Nephron (organoid): Measurements from ENCODE around the gene ZGPAT.

Source experiments
- H3K27ac Mint-ChIP-seq, 3 experiments: 2 replicates each; pipeline ENCODE4 v1.8.0; 2020; ENCODE audit warnings: mixed read lengths in 3 of 3, mild to moderate bottlenecking in 2 of 3, moderate library complexity in 1 of 3
- H3K27me3 Mint-ChIP-seq: 2 replicates; pipeline ENCODE4 v1.8.0; 2021; ENCODE audit warnings: low read depth, mild to moderate bottlenecking, moderate library complexity, mixed read lengths
- H3K36me3 Mint-ChIP-seq: 2 replicates; pipeline ENCODE4 v1.8.0; 2020; ENCODE audit warnings: low read depth, mixed read lengths
- H3K4me1 Mint-ChIP-seq: 2 replicates; pipeline ENCODE4 v1.8.0; 2020; ENCODE audit warnings: mixed read lengths
- H3K4me3 Mint-ChIP-seq, 3 experiments: 2 replicates each; pipeline ENCODE4 v1.8.0; 2020; ENCODE audit warnings: mild to moderate bottlenecking in 3 of 3, mixed read lengths in 3 of 3, moderate library complexity in 2 of 3
- H3K9me3 Mint-ChIP-seq: 2 replicates; pipeline ENCODE4 v1.8.0; 2020; ENCODE audit warnings: mixed read lengths
- CTCF ChIP-seq, 3 experiments: fragments of 200-600 bp; sonication (generic); IDR thresholded peaks; one replicate each; pipeline ENCODE4 v1.5.0; 2021; ENCODE audit warnings: antibody characterized with exemption in 3 of 3; ENCODE audit not compliant: unreplicated experiment in 3 of 3

ZGPAT gene

DNA sequence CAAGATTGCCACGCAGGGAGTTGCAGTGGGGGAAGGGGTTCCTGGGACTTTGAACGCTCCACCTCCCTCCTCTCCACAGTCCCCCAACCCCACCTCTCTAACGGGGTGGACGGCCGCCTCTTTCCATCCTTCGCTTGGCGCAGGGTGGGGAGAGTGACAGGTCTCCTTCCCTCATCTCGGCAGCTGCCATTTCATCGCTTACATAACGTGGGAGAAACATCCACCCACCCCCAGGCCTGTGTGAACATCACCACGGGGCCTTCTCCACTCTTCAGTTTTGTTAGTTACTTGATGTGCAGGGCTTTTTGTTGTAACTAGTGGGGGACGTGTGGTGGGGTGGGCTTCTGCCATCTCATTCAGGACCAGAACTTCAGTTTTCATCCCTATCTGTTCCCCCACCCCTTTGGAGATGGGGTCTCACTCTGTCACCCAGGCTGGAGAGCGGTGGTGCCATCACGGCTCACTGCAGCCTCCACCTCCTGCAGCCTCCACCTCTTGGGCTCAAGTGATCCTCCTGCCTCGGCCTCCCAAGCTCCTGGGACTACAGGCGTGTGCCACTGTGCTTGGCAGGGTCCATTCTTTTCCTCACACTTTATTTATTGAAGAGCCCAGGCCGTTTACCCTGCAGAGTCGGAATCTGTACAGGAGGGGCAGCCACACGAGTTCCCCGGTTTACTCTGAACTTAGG is 32.0 kb upstream of the ZGPAT start:
- Mint-ChIP-seq H3K36me3 (peaks cover 29% of the 10 kb centered on the region), H3K27ac (no peak overlapping the region), H3K27me3 (no peaks in the 10 kb centered on the region), H3K4me1 (no peaks in the 10 kb centered on the region), H3K9me3 (no peaks in the 10 kb centered on the region), H3K4me3 (no peak overlapping the region)
- TF ChIP-seq CTCF (IDR thresholded peaks at IDR 0.05; ENCODE audit: unreplicated experiment in 3 of 3), result no peak

- Mint-ChIP-seq H3K27ac (peak overlapping the region in 2 of 3 experiments; percentile 63 to 71), H3K4me3 (no peak overlapping the region), H3K4me1 (no peaks in the 10 kb centered on the region), H3K9me3 (no peaks in the 10 kb centered on the region), H3K27me3 (no peaks in the 10 kb centered on the region), H3K36me3 (peaks cover 29% of the 10 kb centered on the region)
- TF ChIP-seq CTCF (IDR thresholded peaks at IDR 0.05; ENCODE audit: unreplicated experiment in 3 of 3), result no peak
Measured at GRCh38 chr20:63678071-63678470, 29.8 kb upstream of the ZGPAT start.

DNA sequence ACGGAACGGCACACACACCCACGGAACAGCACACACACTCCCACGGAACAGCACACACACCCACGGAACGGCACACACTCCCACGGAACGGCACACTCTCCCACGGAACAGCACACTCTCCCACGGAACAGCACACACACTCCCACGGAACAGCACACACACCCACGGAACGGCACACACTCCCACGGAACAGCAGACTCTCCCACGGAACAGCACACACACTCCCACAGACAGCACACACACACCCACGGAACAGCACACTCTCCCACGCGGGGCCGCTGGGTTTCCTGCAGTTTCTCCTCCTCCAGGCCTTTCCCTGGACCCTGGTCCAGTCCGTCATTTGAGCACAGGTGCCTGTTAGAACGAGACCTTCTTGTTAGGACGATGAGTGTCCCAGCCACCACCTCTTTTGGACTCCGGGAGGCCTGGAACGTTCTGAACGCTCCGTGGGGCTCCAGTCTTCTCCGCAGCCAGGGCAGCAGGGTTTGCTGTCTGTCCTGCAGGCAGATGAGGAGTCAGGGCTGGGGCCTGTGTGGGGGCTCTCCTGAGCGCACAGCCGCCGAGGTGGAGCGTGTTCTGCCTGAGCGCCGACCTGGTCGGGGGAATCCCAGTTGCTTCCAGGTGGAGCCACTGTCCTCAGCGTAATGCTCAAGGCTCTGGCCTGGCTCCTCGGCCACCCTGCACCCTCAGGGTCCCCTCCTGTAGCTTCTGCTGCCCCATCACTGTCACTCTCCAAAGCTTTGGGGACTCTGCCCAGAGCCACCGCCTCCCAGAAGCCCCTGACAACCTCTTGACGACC is 29.0 kb upstream of the ZGPAT start:
- Mint-ChIP-seq H3K4me1 (no peaks in the 10 kb centered on the region), H3K27ac (peak overlapping the region in 2 of 3 experiments; percentile 63 to 71), H3K4me3 (peak overlapping the region in 1 of 3 experiments; percentile 27), H3K36me3 (peaks cover 30% of the 10 kb centered on the region), H3K27me3 (no peaks in the 10 kb centered on the region), H3K9me3 (no peaks in the 10 kb centered on the region)
- no peak for TF ChIP-seq CTCF (IDR thresholded peaks at IDR 0.05; ENCODE audit: unreplicated experiment in 3 of 3)

- Mint-ChIP-seq H3K27ac (no peak overlapping the region), H3K36me3 (peaks cover 30% of the 10 kb centered on the region), H3K4me3 (no peak overlapping the region), H3K4me1 (no peaks in the 10 kb centered on the region), H3K9me3 (no peaks in the 10 kb centered on the region), H3K27me3 (no peaks in the 10 kb centered on the region)
- TF ChIP-seq CTCF (IDR thresholded peaks at IDR 0.05; ENCODE audit: unreplicated experiment in 3 of 3), result no peak
Measured at GRCh38 chr20:63679799-63680305, 28.0 kb upstream of the ZGPAT start.

GRCh38 chr20:63680427-63680826 is 27.4 kb upstream of the ZGPAT start:
- Mint-ChIP-seq H3K9me3 (no peaks in the 10 kb centered on the region), H3K4me1 (no peaks in the 10 kb centered on the region), H3K4me3 (no peak overlapping the region), H3K27me3 (no peaks in the 10 kb centered on the region), H3K27ac (no peak overlapping the region), H3K36me3 (peaks cover 26% of the 10 kb centered on the region)
- no peak for TF ChIP-seq CTCF (IDR thresholded peaks at IDR 0.05; ENCODE audit: unreplicated experiment in 3 of 3)
